ENCODE results near the gene KCNIP4. TPM values are rescaled to one million over a fixed set of nuclear protein-coding genes. Genes with fewer than 3 reads are reported as not detected.

KCNIP4 gene
- total and polyA plus RNA-seq, 2 experiments from 2014 or later: 0.14 to 0.63 TPM

DNA sequence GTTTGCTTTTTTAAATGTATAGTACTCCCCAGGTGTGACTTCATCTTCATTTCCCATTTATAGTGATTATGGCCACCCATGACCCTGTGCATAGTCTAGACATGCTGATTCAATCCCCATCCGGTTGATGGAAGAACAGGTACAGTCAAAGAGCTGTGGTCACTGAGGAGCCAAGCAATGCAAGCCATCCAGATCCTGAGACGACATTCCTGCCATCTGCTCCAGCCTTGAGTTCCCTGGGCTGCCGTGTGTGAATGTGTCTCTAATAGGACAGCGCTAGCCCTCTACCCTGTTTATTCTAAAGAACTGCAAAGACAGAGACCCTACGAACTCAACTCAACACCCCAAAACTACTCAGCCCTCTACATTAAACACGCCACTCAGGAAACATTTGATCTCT, 1.7 kb downstream of the KCNIP4 start:
- ATAC-seq (no peak), DNase-seq (ENCODE audit: low spot score) (no peak)
- no peaks in the 10 kb centered on the region for H3K36me3 ChIP-seq (ENCODE audit: insufficient read depth)
- no peak overlapping the region for H3K27ac ChIP-seq (ENCODE audit: low read depth)
- H4K20me1 ChIP-seq (replicated peaks; ENCODE audit: insufficient read depth): no peaks in the 10 kb centered on the region
- H3K27me3 Mint-ChIP-seq (ENCODE audit: insufficient read depth, low read depth, poor library complexity): peaks cover 25% of the 10 kb centered on the region
- peaks cover 42% of the 10 kb centered on the region for H3K27me3 ChIP-seq (ENCODE audit: insufficient read depth)
- H3K4me3 Mint-ChIP-seq: no peak overlapping the region
- no peaks in the 10 kb centered on the region for H3F3A ChIP-seq (replicated peaks; ENCODE audit: low read depth)
- H3K4me3 ChIP-seq: no peak overlapping the region
- no peak overlapping the region for H2AFZ ChIP-seq
- no peaks in the 10 kb centered on the region for H3K9me2 ChIP-seq (ENCODE audit: insufficient read depth)
- 0 out of 2 replicates have a peak, but pooled peaks cover 4% of the 10 kb centered on the region for H3K4me1 ChIP-seq (ENCODE audit: insufficient read depth)
- H3K27ac Mint-ChIP-seq: no peak overlapping the region
- H3K79me2 ChIP-seq (replicated peaks; ENCODE audit: insufficient read depth): no peaks in the 10 kb centered on the region
- H3K9me3 Mint-ChIP-seq: no peaks in the 10 kb centered on the region; the same call in 2 of the 3 replicates
- TF ChIP-seq, protein P1, sequence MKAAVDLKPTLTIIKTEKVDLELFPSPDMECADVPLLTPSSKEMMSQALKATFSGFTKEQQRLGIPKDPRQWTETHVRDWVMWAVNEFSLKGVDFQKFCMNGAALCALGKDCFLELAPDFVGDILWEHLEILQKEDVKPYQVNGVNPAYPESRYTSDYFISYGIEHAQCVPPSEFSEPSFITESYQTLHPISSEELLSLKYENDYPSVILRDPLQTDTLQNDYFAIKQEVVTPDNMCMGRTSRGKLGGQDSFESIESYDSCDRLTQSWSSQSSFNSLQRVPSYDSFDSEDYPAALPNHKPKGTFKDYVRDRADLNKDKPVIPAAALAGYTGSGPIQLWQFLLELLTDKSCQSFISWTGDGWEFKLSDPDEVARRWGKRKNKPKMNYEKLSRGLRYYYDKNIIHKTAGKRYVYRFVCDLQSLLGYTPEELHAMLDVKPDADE (IDR thresholded peaks at IDR 0.05): no peak
- TF ChIP-seq CREB1 (CRISPR knock-in tag; IDR thresholded peaks at IDR 0.05; ENCODE audit: low read depth) (no peak), EZH2phosphoT487 (IDR thresholded peaks at IDR 0.05; ENCODE audit: unreplicated experiment) (no peak), EZH2 (IDR thresholded peaks at IDR 0.05; ENCODE audit: low read depth, unreplicated experiment) (no peak), STAT1 (IDR thresholded peaks at IDR 0.05; ENCODE audit: unreplicated experiment) (no peak), NANOG (IDR thresholded peaks at IDR 0.05; ENCODE audit: borderline replicate concordance) (no peak), JUNB (IDR thresholded peaks at IDR 0.05; ENCODE audit: unreplicated experiment) (no peak)
- TF ChIP-seq, protein P2, sequence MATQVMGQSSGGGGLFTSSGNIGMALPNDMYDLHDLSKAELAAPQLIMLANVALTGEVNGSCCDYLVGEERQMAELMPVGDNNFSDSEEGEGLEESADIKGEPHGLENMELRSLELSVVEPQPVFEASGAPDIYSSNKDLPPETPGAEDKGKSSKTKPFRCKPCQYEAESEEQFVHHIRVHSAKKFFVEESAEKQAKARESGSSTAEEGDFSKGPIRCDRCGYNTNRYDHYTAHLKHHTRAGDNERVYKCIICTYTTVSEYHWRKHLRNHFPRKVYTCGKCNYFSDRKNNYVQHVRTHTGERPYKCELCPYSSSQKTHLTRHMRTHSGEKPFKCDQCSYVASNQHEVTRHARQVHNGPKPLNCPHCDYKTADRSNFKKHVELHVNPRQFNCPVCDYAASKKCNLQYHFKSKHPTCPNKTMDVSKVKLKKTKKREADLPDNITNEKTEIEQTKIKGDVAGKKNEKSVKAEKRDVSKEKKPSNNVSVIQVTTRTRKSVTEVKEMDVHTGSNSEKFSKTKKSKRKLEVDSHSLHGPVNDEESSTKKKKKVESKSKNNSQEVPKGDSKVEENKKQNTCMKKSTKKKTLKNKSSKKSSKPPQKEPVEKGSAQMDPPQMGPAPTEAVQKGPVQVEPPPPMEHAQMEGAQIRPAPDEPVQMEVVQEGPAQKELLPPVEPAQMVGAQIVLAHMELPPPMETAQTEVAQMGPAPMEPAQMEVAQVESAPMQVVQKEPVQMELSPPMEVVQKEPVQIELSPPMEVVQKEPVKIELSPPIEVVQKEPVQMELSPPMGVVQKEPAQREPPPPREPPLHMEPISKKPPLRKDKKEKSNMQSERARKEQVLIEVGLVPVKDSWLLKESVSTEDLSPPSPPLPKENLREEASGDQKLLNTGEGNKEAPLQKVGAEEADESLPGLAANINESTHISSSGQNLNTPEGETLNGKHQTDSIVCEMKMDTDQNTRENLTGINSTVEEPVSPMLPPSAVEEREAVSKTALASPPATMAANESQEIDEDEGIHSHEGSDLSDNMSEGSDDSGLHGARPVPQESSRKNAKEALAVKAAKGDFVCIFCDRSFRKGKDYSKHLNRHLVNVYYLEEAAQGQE (IDR thresholded peaks at IDR 0.05; ENCODE audit: unreplicated experiment): no peak
- H3K4me2 ChIP-seq: no peak overlapping the region
- H3K4me1 Mint-ChIP-seq: peaks cover 9% of the 10 kb centered on the region; the same call in 2 of the 3 replicates
- no peaks in the 10 kb centered on the region for H3K36me3 Mint-ChIP-seq (ENCODE audit: low read depth)

DNA sequence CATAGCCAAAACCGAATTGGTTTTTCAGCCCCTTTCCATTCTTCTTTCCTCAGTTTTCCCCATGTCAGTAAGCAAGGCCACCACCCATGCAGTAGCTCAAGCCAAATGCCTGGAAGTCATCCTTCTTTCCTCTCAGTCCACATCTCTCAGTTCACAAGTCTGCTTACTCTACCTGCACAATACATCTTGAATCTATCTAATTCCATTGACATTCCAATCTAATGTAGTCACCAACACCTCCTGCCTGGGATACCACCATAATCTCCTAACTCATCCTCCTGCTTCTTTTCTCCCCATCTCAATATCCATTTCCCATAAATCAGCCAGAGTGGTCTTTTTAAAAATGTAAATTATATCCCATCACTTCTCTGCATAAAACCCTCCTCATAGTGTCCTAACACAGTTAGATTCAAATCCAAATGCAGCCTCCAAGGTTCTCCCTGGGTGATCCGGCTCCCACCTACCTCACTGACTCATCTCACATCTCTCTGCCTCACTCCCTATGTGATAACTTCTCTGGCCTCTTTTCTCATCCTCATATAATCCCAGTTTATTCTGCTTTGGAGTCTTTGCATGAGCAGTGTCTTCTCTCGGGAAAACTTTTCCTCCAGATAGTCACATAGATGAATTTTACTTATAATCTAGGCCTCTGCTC, 26.9 kb downstream of the KCNIP4 start:
- H3K79me2 ChIP-seq (replicated peaks; ENCODE audit: insufficient read depth): no peaks in the 10 kb centered on the region
- H3F3A ChIP-seq (replicated peaks; ENCODE audit: low read depth): no peaks in the 10 kb centered on the region
- H3K27me3 ChIP-seq (ENCODE audit: insufficient read depth): no peaks in the 10 kb centered on the region
- no peaks in the 10 kb centered on the region for H3K9me2 ChIP-seq (ENCODE audit: insufficient read depth)
- Mint-ChIP-seq H3K4me1 (no peaks in the 10 kb centered on the region), H3K9me3 (peaks cover 3% of the 10 kb centered on the region; the same call in 2 of the 3 replicates), H3K4me3 (no peak overlapping the region), H3K27ac (no peak overlapping the region), H3K27me3 (ENCODE audit: insufficient read depth, low read depth, poor library complexity) (no peaks in the 10 kb centered on the region), H3K36me3 (ENCODE audit: low read depth) (no peaks in the 10 kb centered on the region)
- H3K36me3 ChIP-seq (ENCODE audit: insufficient read depth): no peaks in the 10 kb centered on the region
- H4K20me1 ChIP-seq (replicated peaks; ENCODE audit: insufficient read depth): no peaks in the 10 kb centered on the region
- no peak overlapping the region for H3K4me2 ChIP-seq
- H2AFZ ChIP-seq: no peak overlapping the region
- DNase-seq (ENCODE audit: low spot score) (peak; percentile 11), ATAC-seq (no peak)
- H3K4me1 ChIP-seq (ENCODE audit: insufficient read depth): no peaks in the 10 kb centered on the region
- H3K27ac ChIP-seq (ENCODE audit: low read depth): no peak overlapping the region
- H3K4me3 ChIP-seq: no peak overlapping the region
- TF ChIP-seq JUNB (IDR thresholded peaks at IDR 0.05; ENCODE audit: unreplicated experiment): no peak
- TF ChIP-seq, protein P1 (IDR thresholded peaks at IDR 0.05): no peak
- TF ChIP-seq, protein P3, sequence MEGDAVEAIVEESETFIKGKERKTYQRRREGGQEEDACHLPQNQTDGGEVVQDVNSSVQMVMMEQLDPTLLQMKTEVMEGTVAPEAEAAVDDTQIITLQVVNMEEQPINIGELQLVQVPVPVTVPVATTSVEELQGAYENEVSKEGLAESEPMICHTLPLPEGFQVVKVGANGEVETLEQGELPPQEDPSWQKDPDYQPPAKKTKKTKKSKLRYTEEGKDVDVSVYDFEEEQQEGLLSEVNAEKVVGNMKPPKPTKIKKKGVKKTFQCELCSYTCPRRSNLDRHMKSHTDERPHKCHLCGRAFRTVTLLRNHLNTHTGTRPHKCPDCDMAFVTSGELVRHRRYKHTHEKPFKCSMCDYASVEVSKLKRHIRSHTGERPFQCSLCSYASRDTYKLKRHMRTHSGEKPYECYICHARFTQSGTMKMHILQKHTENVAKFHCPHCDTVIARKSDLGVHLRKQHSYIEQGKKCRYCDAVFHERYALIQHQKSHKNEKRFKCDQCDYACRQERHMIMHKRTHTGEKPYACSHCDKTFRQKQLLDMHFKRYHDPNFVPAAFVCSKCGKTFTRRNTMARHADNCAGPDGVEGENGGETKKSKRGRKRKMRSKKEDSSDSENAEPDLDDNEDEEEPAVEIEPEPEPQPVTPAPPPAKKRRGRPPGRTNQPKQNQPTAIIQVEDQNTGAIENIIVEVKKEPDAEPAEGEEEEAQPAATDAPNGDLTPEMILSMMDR (conservative IDR thresholded peaks at IDR 0.05; ENCODE audit: low read depth in 2 of 2): no peak
- TF ChIP-seq ZNF114 (CRISPR knock-in tag; IDR thresholded peaks at IDR 0.05): no peak
- TF ChIP-seq, protein P2 (IDR thresholded peaks at IDR 0.05; ENCODE audit: unreplicated experiment): no peak
